HepG2 (cell line): ENCODE results near the gene PCBD1. TPM values are rescaled to one million over a fixed set of nuclear protein-coding genes. Genes with fewer than 3 reads are reported as not detected.
A peak's percentile ranks its signal among the peaks of the same experiment; 100 is the strongest.

Experiments used
- ASH2L ChIP-seq: fragments of 300-600, 200-600 bp; sonication (generic); IDR thresholded peaks from 2 replicates; pipeline ENCODE4 v1.7.0; 2017; ENCODE audit warnings: low read depth, mild to moderate bottlenecking, moderate library complexity, mixed read lengths, low read length; ENCODE audit not compliant: insufficient read length
- BRD4 ChIP-seq: sonication (generic); formaldehyde crosslinking; IDR thresholded peaks from 2 replicates; pipeline ENCODE4 v1.4.0; 2020; ENCODE audit warnings: missing genetic modification reagents
- CEBPB ChIP-seq: IDR thresholded peaks from 2 replicates; pipeline ENCODE4 v1.6.1; 2011; ENCODE audit warnings: low read depth, low read length, improper control_type of control experiment, borderline replicate concordance
- CREM ChIP-seq, 2 experiments: sonication (generic) in 1 of 2; formaldehyde crosslinking in 1 of 2; IDR thresholded peaks; 2 replicates each; pipeline versions ENCODE4 v1.4.0 to v1.6.1; 2016 to 2020; ENCODE audit warnings: antibody characterized with exemption in 1 of 2, mild to moderate bottlenecking in 1 of 2, missing genetic modification reagents in 1 of 2
- DPF2 ChIP-seq: sonication (generic); formaldehyde crosslinking; IDR thresholded peaks from 2 replicates; pipeline ENCODE4 v1.4.0; 2020; ENCODE audit warnings: mild to moderate bottlenecking, low read depth, missing genetic modification reagents, borderline replicate concordance
- HOXA3 ChIP-seq: sonication (generic); formaldehyde crosslinking; IDR thresholded peaks from 2 replicates; pipeline ENCODE4 v1.5.0; 2020; ENCODE audit warnings: missing genetic modification reagents
- KDM3A ChIP-seq: IDR thresholded peaks from 2 replicates; pipeline ENCODE4 v1.6.1; 2018; ENCODE audit warnings: low read depth, missing compliant biosample characterization
- NCOA2 ChIP-seq: sonication (generic); formaldehyde crosslinking; IDR thresholded peaks from 2 replicates; pipeline ENCODE4 v1.8.0; 2022; ENCODE audit warnings: inconsistent platforms
- NFRKB ChIP-seq: fragments of 450-650 bp; IDR thresholded peaks from 2 replicates; pipeline ENCODE4 v1.6.1; 2017
- POGZ ChIP-seq: sonication (generic); formaldehyde crosslinking; IDR thresholded peaks from 2 replicates; pipeline ENCODE4 v1.4.0; 2020; ENCODE audit warnings: mild to moderate bottlenecking, missing genetic modification reagents
- SAP130 ChIP-seq: IDR thresholded peaks from 2 replicates; pipeline ENCODE4 v1.6.1; 2016; ENCODE audit warnings: low read depth
- SOX13 ChIP-seq, 3 experiments: fragments of 450-650 bp in 1 of 3; sonication (generic) in 1 of 3; formaldehyde crosslinking in 1 of 3; IDR thresholded peaks in 2 of 3; conservative IDR thresholded peaks in 1 of 3; 2 replicates each; pipeline versions ENCODE4 v1.5.0 to v1.6.1; 2016 to 2020; ENCODE audit warnings: antibody characterized with exemption in 1 of 3, mild to moderate bottlenecking in 1 of 3, missing compliant biosample characterization in 1 of 3, missing genetic modification reagents in 1 of 3, moderate library complexity in 1 of 3
- SRSF1 ChIP-seq: fragments of 200-400 bp; formaldehyde crosslinking; optimal IDR thresholded peaks from 2 replicates; pipeline ENCODE3; 2017; ENCODE audit warnings: mild to moderate bottlenecking, low read depth, low read length, moderate library complexity
- TCF7L2 ChIP-seq: IDR thresholded peaks from 2 replicates; pipeline ENCODE4 v1.6.1; 2011; ENCODE audit warnings: mild to moderate bottlenecking, low read depth, low read length, moderate library complexity
- ZNF260 ChIP-seq: sonication (generic); formaldehyde crosslinking; IDR thresholded peaks from 2 replicates; pipeline ENCODE4 v1.4.0; 2020; ENCODE audit warnings: missing genetic modification reagents, low read depth, mild to moderate bottlenecking, borderline replicate concordance
- ZNF264 ChIP-seq: sonication (generic); formaldehyde crosslinking; IDR thresholded peaks from 2 replicates; pipeline ENCODE4 v1.4.0; 2020; ENCODE audit warnings: missing genetic modification reagents
- ZNF296 ChIP-seq: sonication (generic); formaldehyde crosslinking; conservative IDR thresholded peaks from 2 replicates; pipeline ENCODE4 v1.5.0; 2020; ENCODE audit warnings: mild to moderate bottlenecking, missing genetic modification reagents
- ZNF33A ChIP-seq: sonication (generic); formaldehyde crosslinking; IDR thresholded peaks from 2 replicates; pipeline ENCODE4 v1.5.1; 2020; ENCODE audit warnings: missing genetic modification reagents, mild to moderate bottlenecking, moderate library complexity, borderline replicate concordance
- ZNF33B ChIP-seq: sonication (generic); formaldehyde crosslinking; IDR thresholded peaks from 2 replicates; pipeline ENCODE4 v1.5.1; 2020; ENCODE audit warnings: mild to moderate bottlenecking, missing genetic modification reagents
- ZNF383 ChIP-seq: sonication (generic); formaldehyde crosslinking; IDR thresholded peaks from 2 replicates; pipeline ENCODE4 v1.4.0; 2020; ENCODE audit warnings: missing genetic modification reagents, mild to moderate bottlenecking, borderline replicate concordance
- ZNF468 ChIP-seq: sonication (generic); formaldehyde crosslinking; IDR thresholded peaks from 2 replicates; pipeline ENCODE4 v1.8.0; 2022; ENCODE audit warnings: mild to moderate bottlenecking, moderate library complexity, missing genetic modification reagents
- ZNF557 ChIP-seq: sonication (generic); formaldehyde crosslinking; IDR thresholded peaks from 2 replicates; pipeline ENCODE4 v1.4.0; 2020; ENCODE audit warnings: missing genetic modification reagents
- ZNF772 ChIP-seq: sonication (generic); formaldehyde crosslinking; IDR thresholded peaks from 2 replicates; pipeline ENCODE4 v1.5.0; 2020; ENCODE audit warnings: mild to moderate bottlenecking, missing genetic modification reagents
- ZNF83 ChIP-seq: sonication (generic); formaldehyde crosslinking; IDR thresholded peaks from 2 replicates; pipeline ENCODE4 v1.4.0; 2020; ENCODE audit warnings: missing genetic modification reagents, mild to moderate bottlenecking, borderline replicate concordance
- polyA plus RNA-seq, 8 experiments: library from polyadenylated mRNA; depleted of rRNA in 3 of 8; stranded (reverse) in 7 of 8; unstranded in 1 of 8; fragments of >200 nt; fragmentation: Illumina TruSeq in 4 of 8; extraction: Trizol in 4 of 8; gene quantifications; 2 replicates each; pipeline versions ENCODE4 v1.2.1 to v1.2.3, GENCODE V29; 2011 to 2016; ENCODE audit warnings: low read depth in 4 of 8, missing spikeins in 1 of 8, mixed read lengths in 1 of 8; ENCODE audit not compliant: insufficient read depth in 1 of 8
- total RNA-seq, 5 experiments: library from RNA; depleted of rRNA; stranded (reverse); fragments of >200 nt; fragmentation: Illumina TruSeq; extraction: Trizol; gene quantifications; 2 replicates each; pipeline ENCODE4 v1.2.3, GENCODE V29; 2016; ENCODE audit warnings: low read depth in 1 of 5
- TF ChIP-seq, protein P1 (sequence below): sonication (generic); formaldehyde crosslinking; conservative IDR thresholded peaks from 2 replicates; pipeline ENCODE4 v1.8.1; 2023; ENCODE audit warnings: missing genetic modification reagents
- TF ChIP-seq, protein P2 (sequence below): IDR thresholded peaks from 2 replicates; pipeline ENCODE4 v1.4.0; 2020; ENCODE audit warnings: mild to moderate bottlenecking, missing genetic modification reagents

PCBD1 gene
- total and polyA plus RNA-seq, 2 of the 13 experiments (the other 11 are each of a cell fraction or from before 2014, with no cell fraction given), result 95.3 to 168 TPM

DNA sequence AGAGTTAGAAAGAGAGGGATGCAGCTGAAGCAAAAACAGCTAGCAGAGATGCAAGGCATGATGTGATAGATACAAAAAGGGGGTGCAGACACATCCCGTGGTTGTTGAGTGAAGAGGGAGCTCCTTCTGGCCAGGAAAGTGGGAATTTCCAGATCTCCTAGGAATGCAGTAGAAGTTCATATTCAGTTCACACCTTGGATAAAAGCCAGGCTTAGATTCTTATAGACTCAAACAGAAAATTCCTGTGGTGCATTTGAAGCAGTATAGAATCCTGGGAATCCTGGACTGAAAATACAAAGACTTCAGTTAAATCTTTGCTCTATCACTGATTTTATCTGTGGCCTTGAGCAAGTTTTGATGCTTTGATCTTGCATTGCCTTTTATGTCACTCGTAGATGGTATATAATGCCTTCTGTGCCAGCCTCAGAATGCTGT is 38.8 kb downstream of the PCBD1 start (continued):
- TF ChIP-seq CREM (IDR thresholded peaks at IDR 0.05) (peak; percentile 43; the same call in 1 of the 2 replicates), CREM (CRISPR knock-in tag; IDR thresholded peaks at IDR 0.05) (no peak), NCOA2 (peak; percentile 75; the same call in 1 of the 2 replicates), BRD4 (no peak), HOXA3 (no peak), ZNF557 (no peak), ZNF33B (no peak), TCF7L2 (peak; percentile 45; the same call in 1 of the 2 replicates), ZNF468 (no peak), ZNF296 (CRISPR knock-in tag) (no peak), ZNF260 (CRISPR knock-in tag) (no peak), CEBPB (no peak), ZNF772 (no peak), ZNF33A (CRISPR knock-in tag) (no peak), POGZ (no peak), SOX13 (IDR thresholded peaks at IDR 0.05) (no peak), SOX13 (CRISPR knock-in tag; conservative IDR thresholded peaks at IDR 0.05 in 1 of 2, IDR thresholded peaks at IDR 0.05 in 1 of 2) (peak in 1 of 2 experiments; percentile 69; a peak in 2 of 4 replicates), SRSF1 (no peak), SAP130 (no peak), ASH2L (peak; percentile 38), DPF2 (no peak), NFRKB (no peak), ZNF383 (CRISPR knock-in tag) (no peak), KDM3A (CRISPR knock-in tag) (no peak), ZNF264 (CRISPR knock-in tag) (no peak), ZNF83 (CRISPR knock-in tag) (no peak)
- TF ChIP-seq, protein P1, sequence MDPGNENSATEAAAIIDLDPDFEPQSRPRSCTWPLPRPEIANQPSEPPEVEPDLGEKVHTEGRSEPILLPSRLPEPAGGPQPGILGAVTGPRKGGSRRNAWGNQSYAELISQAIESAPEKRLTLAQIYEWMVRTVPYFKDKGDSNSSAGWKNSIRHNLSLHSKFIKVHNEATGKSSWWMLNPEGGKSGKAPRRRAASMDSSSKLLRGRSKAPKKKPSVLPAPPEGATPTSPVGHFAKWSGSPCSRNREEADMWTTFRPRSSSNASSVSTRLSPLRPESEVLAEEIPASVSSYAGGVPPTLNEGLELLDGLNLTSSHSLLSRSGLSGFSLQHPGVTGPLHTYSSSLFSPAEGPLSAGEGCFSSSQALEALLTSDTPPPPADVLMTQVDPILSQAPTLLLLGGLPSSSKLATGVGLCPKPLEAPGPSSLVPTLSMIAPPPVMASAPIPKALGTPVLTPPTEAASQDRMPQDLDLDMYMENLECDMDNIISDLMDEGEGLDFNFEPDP (CRISPR knock-in tag), result no peak
- TF ChIP-seq, protein P2, sequence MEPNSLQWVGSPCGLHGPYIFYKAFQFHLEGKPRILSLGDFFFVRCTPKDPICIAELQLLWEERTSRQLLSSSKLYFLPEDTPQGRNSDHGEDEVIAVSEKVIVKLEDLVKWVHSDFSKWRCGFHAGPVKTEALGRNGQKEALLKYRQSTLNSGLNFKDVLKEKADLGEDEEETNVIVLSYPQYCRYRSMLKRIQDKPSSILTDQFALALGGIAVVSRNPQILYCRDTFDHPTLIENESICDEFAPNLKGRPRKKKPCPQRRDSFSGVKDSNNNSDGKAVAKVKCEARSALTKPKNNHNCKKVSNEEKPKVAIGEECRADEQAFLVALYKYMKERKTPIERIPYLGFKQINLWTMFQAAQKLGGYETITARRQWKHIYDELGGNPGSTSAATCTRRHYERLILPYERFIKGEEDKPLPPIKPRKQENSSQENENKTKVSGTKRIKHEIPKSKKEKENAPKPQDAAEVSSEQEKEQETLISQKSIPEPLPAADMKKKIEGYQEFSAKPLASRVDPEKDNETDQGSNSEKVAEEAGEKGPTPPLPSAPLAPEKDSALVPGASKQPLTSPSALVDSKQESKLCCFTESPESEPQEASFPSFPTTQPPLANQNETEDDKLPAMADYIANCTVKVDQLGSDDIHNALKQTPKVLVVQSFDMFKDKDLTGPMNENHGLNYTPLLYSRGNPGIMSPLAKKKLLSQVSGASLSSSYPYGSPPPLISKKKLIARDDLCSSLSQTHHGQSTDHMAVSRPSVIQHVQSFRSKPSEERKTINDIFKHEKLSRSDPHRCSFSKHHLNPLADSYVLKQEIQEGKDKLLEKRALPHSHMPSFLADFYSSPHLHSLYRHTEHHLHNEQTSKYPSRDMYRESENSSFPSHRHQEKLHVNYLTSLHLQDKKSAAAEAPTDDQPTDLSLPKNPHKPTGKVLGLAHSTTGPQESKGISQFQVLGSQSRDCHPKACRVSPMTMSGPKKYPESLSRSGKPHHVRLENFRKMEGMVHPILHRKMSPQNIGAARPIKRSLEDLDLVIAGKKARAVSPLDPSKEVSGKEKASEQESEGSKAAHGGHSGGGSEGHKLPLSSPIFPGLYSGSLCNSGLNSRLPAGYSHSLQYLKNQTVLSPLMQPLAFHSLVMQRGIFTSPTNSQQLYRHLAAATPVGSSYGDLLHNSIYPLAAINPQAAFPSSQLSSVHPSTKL (CRISPR knock-in tag), result peak; percentile 38; the same call in 1 of the 2 replicates
